Upper lobe of right lung (tissue), 1 donor: ENCODE results near the gene PPP1R27. TPM values are rescaled to one million over a fixed set of nuclear protein-coding genes. Genes with fewer than 3 reads are reported as not detected.

ENCODE experiments used
- ATAC-seq: fragments of 200-7000 bp; cut with Tn5 transposase; one replicate; pipeline ENCODE4 v1.9.1; 2020; ENCODE audit warnings: mild to moderate bottlenecking, moderate library complexity
- DNase-seq: peaks from one replicate; pipeline ENCODE4 v3.0.0-alpha.2; 2020
- H3K27ac ChIP-seq: fragments of 200-600 bp; one replicate; pipeline ENCODE4 v1.8.0; 2022
- H3K27me3 ChIP-seq: fragments of 200-600 bp; one replicate; pipeline ENCODE4 v1.8.0; 2022; ENCODE audit warnings: mild to moderate bottlenecking
- H3K36me3 ChIP-seq: fragments of 200-600 bp; one replicate; pipeline ENCODE4 v1.8.0; 2022
- H3K4me1 ChIP-seq: fragments of 200-600 bp; one replicate; pipeline ENCODE4 v1.8.0; 2022
- H3K4me3 ChIP-seq: fragments of 200-600 bp; one replicate; pipeline ENCODE4 v1.8.0; 2022; ENCODE audit warnings: mild to moderate bottlenecking
- H3K9me3 ChIP-seq: fragments of 200-600 bp; one replicate; pipeline ENCODE4 v1.8.0; 2022
- CTCF ChIP-seq: fragments of 200-600 bp; IDR thresholded peaks from one replicate; pipeline ENCODE4 v1.8.0; 2022; ENCODE audit warnings: antibody characterized with exemption
- intact Hi-C: fragments of 100-400 bp; cut with DNase I; formaldehyde crosslinking; loops from one replicate; pipeline ENCODE4 v1.11.0; 2022
- total RNA-seq: library from RNA; stranded (reverse); fragmentation: NEBNext Ultra II Directional; extraction: Animal tissue kit (Norgen Biotek cat#: 25700); gene quantifications from one replicate; pipeline ENCODE4 v1.2.1, GENCODE V29; 2021
- donor health status: DM: no; HTN: yes; CAD: no; lungs with severe emphysema.

Gene PPP1R27
- total RNA-seq, 1 donor from 2014 or later: not detected

GRCh38 chr17:81858967-81859905 lies 24.4 kb upstream of the PPP1R27 start:
- peaks cover 23% of the 10 kb centered on the region for H3K4me1 ChIP-seq
- intact Hi-C loops: no loop called here
- peaks cover 47% of the 10 kb centered on the region for H3K36me3 ChIP-seq

GRCh38 chr17:81858170-81858966 lies 23.5 kb upstream of the PPP1R27 start:
- no peak for DNase-seq
- H3K36me3 ChIP-seq: peaks cover 56% of the 10 kb centered on the region

More at GRCh38 chr17:81858967-81859905, 24.4 kb upstream of the PPP1R27 start:
- no peak for TF ChIP-seq CTCF
- H3K27ac ChIP-seq: peak overlapping the region; percentile 94
- ATAC-seq: no peak
- DNase-seq: no peak
- no peaks in the 10 kb centered on the region for H3K9me3 ChIP-seq
- no peaks in the 10 kb centered on the region for H3K27me3 ChIP-seq
- peak overlapping the region; percentile 93 for H3K4me3 ChIP-seq

GRCh38 chr17:81854974-81855774 lies 20.3 kb upstream of the PPP1R27 start:
- H3K4me3 ChIP-seq: no peak overlapping the region
- ATAC-seq (no peak), DNase-seq (no peak)
- H3K36me3 ChIP-seq: peaks cover 87% of the 10 kb centered on the region
- no peak overlapping the region for H3K27ac ChIP-seq
- H3K4me1 ChIP-seq: peaks cover 14% of the 10 kb centered on the region
- no peaks in the 10 kb centered on the region for H3K9me3 ChIP-seq
- no peak for TF ChIP-seq CTCF
- intact Hi-C loops: no loop called here
- no peaks in the 10 kb centered on the region for H3K27me3 ChIP-seq

More at GRCh38 chr17:81858170-81858966, 23.5 kb upstream of the PPP1R27 start:
- TF ChIP-seq CTCF: no peak
- Histone ChIP-seq H3K9me3 (no peaks in the 10 kb centered on the region), H3K27me3 (no peaks in the 10 kb centered on the region), H3K4me1 (peaks cover 23% of the 10 kb centered on the region), H3K27ac (no peak overlapping the region), H3K4me3 (peak overlapping the region; percentile 93)
- intact Hi-C loops: no loop called here
- no peak for ATAC-seq

GRCh38 chr17:81852237-81852636 lies 17.4 kb upstream of the PPP1R27 start:
- Histone ChIP-seq H3K27ac (no peak overlapping the region), H3K4me3 (no peak overlapping the region), H3K9me3 (no peaks in the 10 kb centered on the region), H3K36me3 (peaks cover 97% of the 10 kb centered on the region), H3K4me1 (no peaks in the 10 kb centered on the region), H3K27me3 (no peaks in the 10 kb centered on the region)
- intact Hi-C loops: no loop called here
- DNase-seq: no peak
- ATAC-seq: no peak
- no peak for TF ChIP-seq CTCF

GRCh38 chr17:81851423-81851822 lies 16.6 kb upstream of the PPP1R27 start:
- H3K36me3 ChIP-seq: peaks cover 97% of the 10 kb centered on the region
- intact Hi-C loops: no loop called here
- H3K4me3 ChIP-seq: no peak overlapping the region
- H3K4me1 ChIP-seq: no peaks in the 10 kb centered on the region
- no peaks in the 10 kb centered on the region for H3K27me3 ChIP-seq
- H3K9me3 ChIP-seq: no peaks in the 10 kb centered on the region
- no peak for TF ChIP-seq CTCF
- no peak overlapping the region for H3K27ac ChIP-seq
- no peak for DNase-seq
- no peak for ATAC-seq
